A549 (cell line): ENCODE data around the gene PRKG1.

Experiments used
- CTCF ChIP-seq: fragments of >200 bp; sonication (Bioruptor Twin); formaldehyde crosslinking; IDR thresholded peaks from 3 replicates; pipeline ENCODE4 v1.5.1; 2016
- HDAC2 ChIP-seq: fragments of 200-600 bp; sonication (generic); IDR thresholded peaks from 2 replicates; pipeline ENCODE4 v1.6.1; 2016
- MYC ChIP-seq: IDR thresholded peaks from 2 replicates; pipeline ENCODE4 v1.6.1; 2012; ENCODE audit warnings: mild to moderate bottlenecking, inconsistent platforms, low read length, improper control_type of control experiment, borderline replicate concordance
- POLR2A ChIP-seq: IDR thresholded peaks from 2 replicates; pipeline ENCODE4 v1.6.1; 2012; ENCODE audit warnings: mild to moderate bottlenecking, low read length
- POLR2AphosphoS2 ChIP-seq: conservative IDR thresholded peaks from 2 replicates; pipeline ENCODE4 v1.6.1; 2012; ENCODE audit warnings: low read length, improper control_type of control experiment, inconsistent platforms
- RAD21 ChIP-seq, 2 experiments: fragments of >200 bp in 1 of 2; sonication (Bioruptor Twin) in 1 of 2; formaldehyde crosslinking in 1 of 2; IDR thresholded peaks in 1 of 2; conservative IDR thresholded peaks in 1 of 2; 2 replicates in 1 of 2; 3 replicates in 1 of 2; pipeline ENCODE4 v1.6.1; 2012 to 2018; ENCODE audit warnings: inconsistent platforms in 1 of 2
- ZFP36 ChIP-seq: fragments of 450-650 bp; IDR thresholded peaks from 2 replicates; pipeline ENCODE4 v1.6.1; 2014; ENCODE audit warnings: borderline replicate concordance; ENCODE audit not compliant: partially characterized antibody
- TF ChIP-seq, protein P1 (sequence below): IDR thresholded peaks from 2 replicates; pipeline ENCODE4 v1.6.1; 2012
- TF ChIP-seq, protein P2 (sequence below): fragments of 250-450 bp; sonication (Bioruptor Pico); IDR thresholded peaks from 2 replicates; pipeline ENCODE4 v1.5.0; 2021; ENCODE audit warnings: mild to moderate bottlenecking, moderate library complexity, borderline replicate concordance
- TF ChIP-seq, protein P3 (sequence below): fragments of 150-350 bp; IDR thresholded peaks from 2 replicates; pipeline ENCODE4 v1.6.1; 2014; ENCODE audit warnings: low read depth, mild to moderate bottlenecking, low read length

GRCh38 chr10:51590818-51591217 lies 516.5 kb downstream of the PRKG1 start:
- TF ChIP-seq ZFP36 (no peak), CTCF (no peak), POLR2AphosphoS2 (no peak), POLR2A (no peak), HDAC2 (no peak), MYC (no peak), RAD21 (conservative IDR thresholded peaks at IDR 0.05 in 1 of 2, IDR thresholded peaks at IDR 0.05 in 1 of 2) (no peak)
- TF ChIP-seq, protein P1, sequence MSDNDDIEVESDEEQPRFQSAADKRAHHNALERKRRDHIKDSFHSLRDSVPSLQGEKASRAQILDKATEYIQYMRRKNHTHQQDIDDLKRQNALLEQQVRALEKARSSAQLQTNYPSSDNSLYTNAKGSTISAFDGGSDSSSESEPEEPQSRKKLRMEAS: no peak
- TF ChIP-seq, protein P2, sequence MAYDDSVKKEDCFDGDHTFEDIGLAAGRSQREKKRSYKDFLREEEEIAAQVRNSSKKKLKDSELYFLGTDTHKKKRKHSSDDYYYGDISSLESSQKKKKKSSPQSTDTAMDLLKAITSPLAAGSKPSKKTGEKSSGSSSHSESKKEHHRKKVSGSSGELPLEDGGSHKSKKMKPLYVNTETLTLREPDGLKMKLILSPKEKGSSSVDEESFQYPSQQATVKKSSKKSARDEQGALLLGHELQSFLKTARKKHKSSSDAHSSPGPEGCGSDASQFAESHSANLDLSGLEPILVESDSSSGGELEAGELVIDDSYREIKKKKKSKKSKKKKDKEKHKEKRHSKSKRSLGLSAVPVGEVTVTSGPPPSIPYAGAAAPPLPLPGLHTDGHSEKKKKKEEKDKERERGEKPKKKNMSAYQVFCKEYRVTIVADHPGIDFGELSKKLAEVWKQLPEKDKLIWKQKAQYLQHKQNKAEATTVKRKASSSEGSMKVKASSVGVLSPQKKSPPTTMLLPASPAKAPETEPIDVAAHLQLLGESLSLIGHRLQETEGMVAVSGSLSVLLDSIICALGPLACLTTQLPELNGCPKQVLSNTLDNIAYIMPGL (CRISPR knock-in tag): no peak
- TF ChIP-seq, protein P3, sequence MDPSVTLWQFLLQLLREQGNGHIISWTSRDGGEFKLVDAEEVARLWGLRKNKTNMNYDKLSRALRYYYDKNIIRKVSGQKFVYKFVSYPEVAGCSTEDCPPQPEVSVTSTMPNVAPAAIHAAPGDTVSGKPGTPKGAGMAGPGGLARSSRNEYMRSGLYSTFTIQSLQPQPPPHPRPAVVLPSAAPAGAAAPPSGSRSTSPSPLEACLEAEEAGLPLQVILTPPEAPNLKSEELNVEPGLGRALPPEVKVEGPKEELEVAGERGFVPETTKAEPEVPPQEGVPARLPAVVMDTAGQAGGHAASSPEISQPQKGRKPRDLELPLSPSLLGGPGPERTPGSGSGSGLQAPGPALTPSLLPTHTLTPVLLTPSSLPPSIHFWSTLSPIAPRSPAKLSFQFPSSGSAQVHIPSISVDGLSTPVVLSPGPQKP: no peak
